H1 (cell line): ENCODE data around the gene DYRK1B. TPM values are rescaled to one million over a fixed set of nuclear protein-coding genes. Genes with fewer than 3 reads are reported as not detected.

Source experiments
- CTCF ChIA-PET: fragments of 300-600 bp; sonication (Branson Sonifier 250); formaldehyde crosslinking; loops from one replicate; lab custom pipeline; 2021; ENCODE audit not compliant: partially characterized antibody; lab: Charles Lee
- POLR2A ChIA-PET: fragments of 300-600 bp; sonication (Branson Sonifier 250); formaldehyde crosslinking; loops from one replicate; lab custom pipeline; 2021; ENCODE audit warnings: inconsistent platforms; ENCODE audit not compliant: partially characterized antibody; lab: Charles Lee
- DNase-seq, 2 experiments: peaks; one replicate each; pipeline versions ENCODE4 v3.0.0 to v3.0.0-alpha.2; 2010 to 2022; ENCODE audit warnings: low spot score in 2 of 2, low read depth in 1 of 2, mixed read lengths in 1 of 2
- FAIRE-seq: peaks from 2 replicates; lab custom pipeline; 2011; peaks lifted over from hg19 to GRCh38; lab: Jason Lieb, UNC
- H2AFZ ChIP-seq: 2 replicates; pipeline ENCODE4 v1.8.1; 2012; ENCODE audit warnings: low read length, inconsistent platforms
- H2AK5ac ChIP-seq: 2 replicates; pipeline ENCODE4 v1.6.1; 2013; ENCODE audit warnings: low read depth, low read length
- H2BK120ac ChIP-seq: replicated peaks from 2 replicates; pipeline ENCODE3; 2013; ENCODE audit warnings: low read depth, low read length, inconsistent platforms
- H2BK12ac ChIP-seq: 2 replicates; pipeline ENCODE4 v1.6.1; 2013; ENCODE audit warnings: low read depth, low read length
- H2BK15ac ChIP-seq: 2 replicates; pipeline ENCODE4 v1.6.1; 2013; ENCODE audit warnings: low read length
- H2BK20ac ChIP-seq: 2 replicates; pipeline ENCODE4 v1.6.1; 2013; ENCODE audit warnings: low read length
- H2BK5ac ChIP-seq: 2 replicates; pipeline ENCODE4 v1.6.1; 2013; ENCODE audit warnings: low read depth, low read length
- H3K14ac ChIP-seq: 2 replicates; pipeline ENCODE4 v1.6.1; 2013; ENCODE audit warnings: inconsistent platforms; ENCODE audit not compliant: insufficient read length
- H3K18ac ChIP-seq: 2 replicates; pipeline ENCODE4 v1.6.1; 2013; ENCODE audit warnings: low read length; ENCODE audit errors: extremely low read depth
- H3K23ac ChIP-seq: 2 replicates; pipeline ENCODE4 v1.6.1; 2013; ENCODE audit warnings: inconsistent platforms; ENCODE audit not compliant: insufficient read length
- H3K23me2 ChIP-seq: 2 replicates; pipeline ENCODE4 v1.6.1; 2013; ENCODE audit warnings: low read depth, low read length
- H3K27ac ChIP-seq: 2 replicates; pipeline ENCODE4 v1.6.1; 2011; ENCODE audit warnings: low read depth, low read length, inconsistent platforms
- H3K27me3 ChIP-seq, 4 experiments: replicated peaks in 1 of 4; 1 replicate in 1 of 4; 2 replicates in 3 of 4; pipeline versions ENCODE4 v1.6.1 to v1.8.1; 2011 to 2013; ENCODE audit warnings: low read length in 3 of 4, mild to moderate bottlenecking in 3 of 4, inconsistent platforms in 2 of 4, mixed read lengths in 2 of 4, moderate library complexity in 1 of 4; ENCODE audit not compliant: control insufficient read depth in 3 of 4, insufficient read depth in 3 of 4; ENCODE audit errors: extremely low read depth in 1 of 4
- H3K36me3 ChIP-seq, 4 experiments: 2 replicates each; pipeline versions ENCODE4 v1.6.1 to v1.8.1; 2011 to 2013; ENCODE audit warnings: mild to moderate bottlenecking in 4 of 4, low read length in 3 of 4, moderate library complexity in 2 of 4, control low read depth in 1 of 4, inconsistent platforms in 1 of 4; ENCODE audit not compliant: insufficient read depth in 4 of 4, control insufficient read depth in 2 of 4
- H3K4ac ChIP-seq: replicated peaks from 2 replicates; pipeline ENCODE3; 2013; ENCODE audit warnings: low read length, low read depth, mixed read lengths, inconsistent platforms; ENCODE audit not compliant: insufficient read length
- H3K4me1 ChIP-seq, 4 experiments: replicated peaks in 1 of 4; 1 replicate in 1 of 4; 2 replicates in 3 of 4; pipeline versions ENCODE4 v1.6.1 to v1.8.1; 2011 to 2013; ENCODE audit warnings: low read length in 3 of 4, inconsistent platforms in 2 of 4, mixed read lengths in 1 of 4; ENCODE audit not compliant: insufficient read depth in 4 of 4, control insufficient read depth in 3 of 4
- H3K4me2 ChIP-seq, 2 experiments: 2 replicates each; pipeline versions ENCODE4 v1.6.1 to v1.8.1; 2011 to 2013; ENCODE audit warnings: low read depth in 2 of 2, low read length in 2 of 2, control low read depth in 1 of 2, inconsistent platforms in 1 of 2, mild to moderate bottlenecking in 1 of 2; ENCODE audit not compliant: insufficient read depth in 1 of 2
- H3K4me3 ChIP-seq, 4 experiments: fragments of 200-600, 300-600 bp in 1 of 4; sonication (generic), shearing (Covaris generic), sonication (Bioruptor Twin) in 1 of 4; 2 replicates each; pipeline versions ENCODE4 v1.5.1 to v1.8.1; 2011 to 2016; ENCODE audit warnings: low read length in 4 of 4, low read depth in 3 of 4, control low read depth in 2 of 4, inconsistent platforms in 2 of 4, mild to moderate bottlenecking in 2 of 4, mixed read lengths in 1 of 4, moderate library complexity in 1 of 4; ENCODE audit not compliant: insufficient read depth in 2 of 4; ENCODE audit errors: extremely low read depth in 1 of 4
- H3K56ac ChIP-seq: replicated peaks from 2 replicates; pipeline ENCODE3; 2013; ENCODE audit warnings: low read depth, mild to moderate bottlenecking, mixed read lengths, low read length, inconsistent platforms; ENCODE audit not compliant: insufficient read length
- H3K79me1 ChIP-seq: 2 replicates; pipeline ENCODE4 v1.6.1; 2013; ENCODE audit warnings: low read depth, low read length, control low read depth
- H3K79me2 ChIP-seq, 2 experiments: 2 replicates each; pipeline versions ENCODE4 v1.6.1 to v1.8.1; 2012 to 2013; ENCODE audit warnings: low read length in 2 of 2, mild to moderate bottlenecking in 2 of 2, inconsistent platforms in 1 of 2; ENCODE audit not compliant: insufficient read depth in 2 of 2, control insufficient read depth in 1 of 2
- H3K9ac ChIP-seq, 4 experiments: replicated peaks in 1 of 4; 1 replicate in 1 of 4; 2 replicates in 3 of 4; pipeline versions ENCODE4 v1.6.1 to v1.8.1; 2011 to 2013; ENCODE audit warnings: low read depth in 3 of 4, low read length in 3 of 4, control low read depth in 2 of 4, mild to moderate bottlenecking in 2 of 4, moderate library complexity in 2 of 4, inconsistent platforms in 1 of 4; ENCODE audit errors: extremely low read depth in 1 of 4
- H3K9me3 ChIP-seq, 2 experiments: 2 replicates each; pipeline versions ENCODE4 v1.6.1 to v1.8.1; 2012 to 2013; ENCODE audit warnings: mild to moderate bottlenecking in 2 of 2, moderate library complexity in 2 of 2, control low read depth in 1 of 2, inconsistent platforms in 1 of 2, low read depth in 1 of 2, low read length in 1 of 2, mixed read lengths in 1 of 2; ENCODE audit not compliant: insufficient read depth in 2 of 2
- H4K20me1 ChIP-seq, 2 experiments: replicated peaks in 1 of 2; 2 replicates each; pipeline versions ENCODE3 to v1.8.1; 2011 to 2013; ENCODE audit warnings: inconsistent platforms in 2 of 2, low read length in 2 of 2, mild to moderate bottlenecking in 1 of 2; ENCODE audit not compliant: insufficient read depth in 2 of 2, control insufficient read depth in 1 of 2
- H4K5ac ChIP-seq: 2 replicates; pipeline ENCODE4 v1.6.1; 2013; ENCODE audit warnings: low read length, low read depth, mixed read lengths, inconsistent platforms; ENCODE audit not compliant: insufficient read length
- H4K8ac ChIP-seq: 2 replicates; pipeline ENCODE4 v1.8.0; 2013; ENCODE audit warnings: mild to moderate bottlenecking, moderate library complexity, low read length, inconsistent platforms; ENCODE audit not compliant: insufficient read depth; ENCODE audit errors: extremely low read depth
- H4K91ac ChIP-seq: replicated peaks from 2 replicates; pipeline ENCODE3; 2013; ENCODE audit warnings: low read length, mixed read lengths, inconsistent platforms; ENCODE audit not compliant: insufficient read length
- JUN ChIP-seq: IDR thresholded peaks from 2 replicates; pipeline ENCODE4 v1.6.1; 2011; ENCODE audit warnings: low read depth, mild to moderate bottlenecking, improper control_type of control experiment, low read length
- SAP30 ChIP-seq: fragments of 300-600 bp; sonication (generic); IDR thresholded peaks from 2 replicates; pipeline ENCODE4 v1.7.1; 2012; ENCODE audit warnings: low read length, moderate library complexity, mild to moderate bottlenecking, inconsistent platforms; ENCODE audit not compliant: insufficient read depth, insufficient replicate concordance
- WGBS, 2 experiments: shearing (Covaris generic) in 1 of 2; methylation state at CpG; one replicate each; pipeline versions ENCODE4 v1.1.6 to v1.1.7; 2013 to 2015; ENCODE audit warnings: low lambda C conversion rate in 2 of 2, mixed read lengths in 2 of 2, inconsistent platforms in 1 of 2, low coverage in 1 of 2, missing lambda C conversion rate in 1 of 2; ENCODE audit not compliant: insufficient replicate concordance in 2 of 2, insufficient coverage in 1 of 2, insufficient read length in 1 of 2; ENCODE audit errors: extremely low coverage in 1 of 2, missing lambda C conversion rate in 1 of 2; 5-methylcytosine and 5-hydroxymethylcytosine counted together
- polyA plus RNA-seq, 7 experiments: library from polyadenylated mRNA; depleted of rRNA in 3 of 7; stranded (reverse) in 5 of 7; unstranded in 2 of 7; fragments of >200 nt in 5 of 7; fragments of 200-250 nt in 2 of 7; gene quantifications; 1 replicate in 5 of 7; 2 replicates in 1 of 7; 4 replicates in 1 of 7; pipeline versions ENCODE4 v1.2.1 to v1.2.3, GENCODE V29; 2011 to 2013; ENCODE audit warnings: missing spikeins in 2 of 7, mixed read lengths in 2 of 7
- total RNA-seq: library from RNA; stranded (reverse); fragmentation: NEBNext Ultra II Directional; extraction: Animal tissue kit (Norgen Biotek cat#: 25700); gene quantifications from 2 replicates; pipeline ENCODE4 v1.2.1, GENCODE V29; 2021

DYRK1B gene
- total and polyA plus RNA-seq, 2 of the 8 experiments (the other 6 are each of a cell fraction or from before 2014, with no cell fraction given) = 6.9 to 14.8 TPM

GRCh38 chr19:39817888-39818561, 15.9 kb downstream of the DYRK1B start:
- no peak for FAIRE-seq
- 85% methylated on average over 12 of the region's 12 CpGs; no CpG with 5 or more reads in 1 of the 2 experiments for WGBS, 2 experiments
- no peak overlapping the region for H2BK120ac ChIP-seq
- no peak overlapping the region for H3K14ac ChIP-seq
- H3K79me1 ChIP-seq = no peaks in the 10 kb centered on the region; the same call in none of the 2 replicates
- H3K56ac ChIP-seq = no peak overlapping the region
- H3K4me2 ChIP-seq = no peak overlapping the region
- no peak overlapping the region for H3K18ac ChIP-seq
- H2AK5ac ChIP-seq = no peak overlapping the region
- no peak overlapping the region for H4K5ac ChIP-seq
- ChIA-PET CTCF (interaction anchor here (0.5 to 2.0 kb wide), 4 partner anchors 24 to 51 kb away, joined by 3 to 6 read pairs (median 4); no protein-coding TSS in a partner anchor), POLR2A (interaction anchor here (0.9 kb wide), 1 partner anchor 9 kb away, joined by 4 read pairs; no protein-coding TSS in a partner anchor)
- H2AFZ ChIP-seq = no peak overlapping the region
- no peak overlapping the region for H4K8ac ChIP-seq
- no peak for DNase-seq
- no peaks in the 10 kb centered on the region for H3K9me3 ChIP-seq
- no peaks in the 10 kb centered on the region for H4K20me1 ChIP-seq
- H3K79me2 ChIP-seq = 0 out of 4 replicates have a peak, but pooled peaks cover 0 to 2% of the 10 kb centered on the region in 2 experiments
- no peak overlapping the region for H2BK15ac ChIP-seq
- H3K23ac ChIP-seq = no peak overlapping the region
- H2BK5ac ChIP-seq = no peak overlapping the region
- H3K4me3 ChIP-seq = no peak overlapping the region
- H2BK12ac ChIP-seq = no peak overlapping the region
- no peak overlapping the region for H3K27ac ChIP-seq
- H2BK20ac ChIP-seq = no peak overlapping the region
- TF ChIP-seq JUN (no peak), SAP30 (no peak)
- H3K9ac ChIP-seq = no peak overlapping the region; a peak in 2 of 7 replicates
- H3K4ac ChIP-seq = no peak overlapping the region
- H3K23me2 ChIP-seq = no peaks in the 10 kb centered on the region
- no peak overlapping the region for H4K91ac ChIP-seq
- H3K27me3 ChIP-seq = no peaks in the 10 kb centered on the region
- no peaks in the 10 kb centered on the region; a peak in 1 of 8 replicates for H3K36me3 ChIP-seq
- no peaks in the 10 kb centered on the region for H3K4me1 ChIP-seq
